HG03135 (cell line): Measurements from ENCODE around the gene CEMIP2.
"Not testable (repeated sequence)": the region's sequence is repeated elsewhere in the genome, so short reads cannot be mapped to it uniquely, and the experiment has no call there.

Experiments
- ATAC-seq: cut with Tn5 transposase; IDR thresholded peaks from one replicate; pipeline ENCODE4 v1.9.1; 2021; ENCODE audit warnings: mild to moderate bottlenecking, moderate library complexity; ENCODE audit not compliant: unreplicated experiment

CEMIP2 gene

DNA sequence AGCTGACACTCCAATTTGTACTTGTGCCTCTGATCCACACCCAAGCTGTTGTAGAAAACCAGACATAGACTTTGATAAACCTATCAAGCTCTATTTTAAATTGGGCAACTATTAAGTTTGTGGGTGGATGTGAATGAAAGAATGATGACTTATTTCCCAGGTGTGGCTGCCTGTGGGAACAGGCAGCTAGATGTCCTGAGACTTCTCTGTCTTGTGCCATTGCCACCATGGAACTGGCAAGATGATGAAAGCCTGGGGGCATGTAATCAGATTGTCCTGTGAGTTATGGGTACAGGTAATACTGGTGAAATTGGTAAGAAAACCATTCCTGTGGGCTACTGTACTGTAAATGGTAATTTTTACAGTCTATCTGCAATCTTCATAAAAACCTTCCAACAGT is 57.5 kb downstream of the CEMIP2 start:
- no peak for ATAC-seq

DNA sequence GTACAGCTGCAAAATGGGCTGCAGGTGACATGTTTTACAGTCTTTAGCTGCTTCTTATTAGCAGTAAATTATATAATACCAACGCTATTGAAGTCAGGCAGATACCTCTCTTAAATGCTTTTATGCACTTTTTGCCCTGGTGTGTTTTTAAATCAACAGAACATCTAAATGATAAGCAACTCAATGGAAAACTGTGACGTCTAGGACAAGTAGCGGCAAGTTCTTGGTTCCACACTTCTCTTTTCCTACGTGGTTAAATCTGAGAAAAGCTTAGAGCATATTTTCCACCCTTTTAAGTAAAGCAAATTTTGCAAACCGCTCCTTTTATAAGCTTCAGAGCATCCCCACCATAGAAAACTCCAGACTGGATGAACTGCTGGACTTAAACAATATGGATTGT is 58.1 kb downstream of the CEMIP2 start:
- no peak for ATAC-seq

DNA sequence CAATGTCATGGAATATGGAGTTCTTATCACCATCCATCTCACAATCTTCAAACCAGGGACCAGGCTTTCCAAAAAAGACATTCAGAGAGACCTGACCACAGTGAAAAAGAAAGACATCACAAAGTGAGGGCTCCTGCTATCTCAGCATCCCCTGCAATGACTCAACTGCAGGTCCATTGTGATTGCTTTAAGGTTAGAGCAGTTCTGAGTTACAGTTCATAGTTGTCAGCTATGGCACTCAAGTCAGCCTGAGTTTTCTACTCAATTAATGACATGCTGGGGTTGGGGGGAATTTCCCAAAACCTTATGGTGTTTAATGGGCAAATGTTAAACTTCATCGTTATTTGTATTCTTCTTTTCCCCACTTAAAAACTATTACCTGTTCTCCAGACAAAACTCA is 58.9 kb downstream of the CEMIP2 start:
- no peak for ATAC-seq

DNA sequence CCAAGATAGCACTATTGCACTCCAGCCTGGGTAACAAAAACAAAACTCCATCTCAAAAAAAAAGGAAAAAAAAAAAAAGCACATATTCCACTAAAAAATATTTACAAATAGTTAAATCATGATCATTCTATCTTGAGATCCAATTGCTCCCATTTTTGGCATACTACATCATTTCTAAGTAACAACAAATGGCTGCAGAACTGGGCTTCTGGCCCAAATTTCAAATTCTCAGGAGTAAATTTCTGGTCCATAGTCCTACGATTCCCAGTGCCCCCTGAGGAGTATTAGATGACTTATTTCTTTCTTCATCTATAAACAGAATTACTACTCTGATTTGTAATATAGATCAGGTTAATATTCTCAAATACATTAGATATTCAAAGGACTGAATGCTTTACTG is 62.1 kb downstream of the CEMIP2 start:
- no peak for ATAC-seq

DNA sequence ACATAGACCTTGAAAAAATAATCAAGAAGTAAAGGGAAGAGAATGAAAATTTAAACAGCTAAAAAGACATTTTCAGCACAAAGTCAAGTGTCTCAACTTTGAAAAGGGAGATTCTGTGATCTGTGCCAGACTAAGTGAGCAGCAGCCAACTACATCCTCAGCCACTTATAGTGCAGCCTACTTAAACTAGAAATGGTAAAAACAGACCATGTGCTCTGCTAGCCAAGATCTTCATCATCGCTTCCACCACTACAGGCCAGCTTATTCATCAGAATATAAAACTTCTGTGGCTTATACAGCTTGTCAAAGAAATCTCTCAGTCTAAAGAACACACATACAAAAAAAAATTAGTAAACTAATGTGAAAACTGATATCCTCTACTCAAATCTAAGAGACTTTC is 63.5 kb downstream of the CEMIP2 start:
- ATAC-seq = no peak

DNA sequence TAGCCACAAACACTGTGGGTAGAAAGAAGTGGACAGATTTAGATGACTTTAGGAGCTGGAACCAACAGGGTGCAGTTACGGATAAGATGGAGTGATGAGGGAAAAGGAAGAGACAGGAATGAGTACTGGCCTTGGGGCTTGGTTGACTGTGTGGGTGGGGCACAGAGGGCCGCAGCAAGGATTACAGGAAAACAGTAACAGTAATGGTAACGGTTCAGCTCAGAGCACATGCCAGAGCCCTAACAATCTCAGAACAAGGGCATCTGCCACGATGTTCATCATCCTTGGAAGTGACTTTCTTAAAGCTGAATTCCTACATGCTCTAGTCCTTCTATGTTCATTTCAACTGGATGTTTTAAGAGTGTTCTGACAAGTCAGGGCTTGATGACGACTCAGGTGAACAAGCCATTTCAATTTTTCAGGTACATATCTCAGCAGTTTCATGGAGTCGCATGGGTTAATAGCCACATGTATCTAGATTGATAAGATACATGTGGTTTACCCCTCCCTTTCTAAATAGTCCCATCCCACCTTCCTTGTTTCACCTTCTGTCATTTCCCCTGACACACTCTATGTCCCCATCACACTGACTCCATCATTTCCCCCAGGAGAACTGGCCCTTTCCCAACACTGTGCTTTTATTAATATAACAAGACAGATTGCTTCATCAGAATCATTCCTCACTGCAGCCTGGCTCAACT is 65.0 kb downstream of the CEMIP2 start:
- ATAC-seq = no peak

DNA sequence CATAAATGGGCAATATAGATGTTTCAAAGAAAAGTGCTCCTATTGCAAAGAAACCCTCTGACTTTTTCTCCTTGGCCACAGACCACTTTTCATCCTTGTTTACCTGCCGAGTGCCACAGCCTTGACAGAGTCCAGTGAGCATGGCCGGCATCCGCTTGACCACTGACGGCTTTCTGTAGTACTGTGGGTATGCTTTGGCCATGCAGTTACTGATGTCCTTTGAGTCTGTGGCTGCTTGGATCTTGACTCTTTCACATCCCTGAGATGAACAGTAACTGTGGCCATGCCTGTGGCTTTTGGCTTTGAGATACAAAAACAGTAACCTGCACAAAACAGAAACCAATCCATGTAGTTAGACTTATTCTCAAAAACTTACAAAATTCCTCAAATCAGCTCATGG is 70.4 kb downstream of the CEMIP2 start:
- no peak for ATAC-seq

DNA sequence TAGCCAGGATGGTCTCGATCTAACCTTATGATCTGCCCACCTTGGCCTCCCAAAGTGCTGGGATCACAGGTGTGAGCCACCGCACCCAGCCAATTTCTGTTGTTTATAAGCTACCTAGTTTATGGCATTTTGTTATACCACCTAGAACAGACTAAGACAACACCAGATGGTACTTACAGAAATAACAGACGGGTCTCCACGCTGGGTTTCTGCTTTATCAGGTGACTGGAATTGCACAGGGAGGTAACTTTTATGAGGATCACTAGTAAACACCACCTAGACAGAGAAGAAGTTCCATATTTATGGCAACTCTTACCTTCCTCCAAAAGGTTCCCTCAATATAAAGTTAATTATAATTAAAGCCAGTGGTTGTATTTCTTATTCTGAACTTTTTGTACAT is 74.0 kb downstream of the CEMIP2 start:
- no peak for ATAC-seq

DNA sequence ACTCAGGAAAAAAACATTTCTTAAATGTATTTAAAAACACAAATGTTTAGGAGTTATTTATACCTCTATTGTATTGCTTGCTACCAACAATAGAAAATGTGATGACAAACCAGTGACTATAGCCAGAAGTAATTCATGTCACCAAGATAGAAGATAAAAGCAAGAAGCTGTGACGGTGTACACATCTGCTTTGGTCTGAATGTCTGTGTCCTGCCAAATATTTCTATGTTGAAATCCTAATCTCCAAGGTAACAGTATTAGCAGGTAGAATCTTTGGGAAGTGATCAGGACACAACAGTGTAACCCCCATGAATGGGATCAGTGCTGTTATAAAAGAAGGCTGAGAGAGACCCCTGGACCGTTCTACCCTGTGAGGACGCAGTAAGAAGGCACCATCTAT is 74.7 kb downstream of the CEMIP2 start:
- no peak for ATAC-seq

DNA sequence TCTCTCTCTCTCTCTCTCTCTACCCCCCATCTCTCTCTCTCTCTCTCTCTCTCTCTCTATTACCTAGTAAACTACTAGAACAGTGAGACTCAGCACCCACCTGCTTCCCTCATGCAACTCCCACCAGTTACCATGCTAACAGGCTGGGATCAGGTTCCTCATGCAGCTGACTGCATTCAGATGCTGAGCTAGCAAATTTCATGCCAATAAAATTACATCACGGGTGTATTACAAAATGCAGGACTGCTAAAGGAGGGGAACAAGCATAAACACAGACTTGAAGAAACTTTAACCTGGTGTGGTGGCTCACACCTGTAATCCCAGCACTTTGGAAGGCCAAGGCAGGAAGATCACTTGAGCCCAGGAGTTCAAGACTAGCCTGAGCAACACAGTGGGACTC is 76.0 kb downstream of the CEMIP2 start:
- ATAC-seq = no peak

DNA sequence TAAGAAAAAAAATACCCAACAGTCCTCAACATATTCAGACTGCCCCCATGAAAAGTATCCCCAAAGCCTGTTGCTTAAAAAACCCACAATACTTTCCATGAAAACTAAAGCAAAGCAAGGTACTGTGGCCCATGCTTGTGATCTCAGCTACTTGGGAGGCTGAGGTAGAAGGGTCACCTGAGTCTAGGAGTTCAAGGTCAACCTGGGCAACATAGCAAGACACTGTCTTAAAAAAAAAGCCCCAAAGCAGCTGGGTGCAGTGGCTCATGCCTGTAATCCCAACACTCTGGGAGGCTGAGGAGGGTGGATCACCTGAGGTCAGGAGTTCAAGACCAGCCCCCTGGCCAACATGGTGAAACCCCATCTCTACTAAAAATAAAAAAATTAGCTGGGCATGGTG is 76.7 kb downstream of the CEMIP2 start:
- not testable (repeated sequence) for ATAC-seq

DNA sequence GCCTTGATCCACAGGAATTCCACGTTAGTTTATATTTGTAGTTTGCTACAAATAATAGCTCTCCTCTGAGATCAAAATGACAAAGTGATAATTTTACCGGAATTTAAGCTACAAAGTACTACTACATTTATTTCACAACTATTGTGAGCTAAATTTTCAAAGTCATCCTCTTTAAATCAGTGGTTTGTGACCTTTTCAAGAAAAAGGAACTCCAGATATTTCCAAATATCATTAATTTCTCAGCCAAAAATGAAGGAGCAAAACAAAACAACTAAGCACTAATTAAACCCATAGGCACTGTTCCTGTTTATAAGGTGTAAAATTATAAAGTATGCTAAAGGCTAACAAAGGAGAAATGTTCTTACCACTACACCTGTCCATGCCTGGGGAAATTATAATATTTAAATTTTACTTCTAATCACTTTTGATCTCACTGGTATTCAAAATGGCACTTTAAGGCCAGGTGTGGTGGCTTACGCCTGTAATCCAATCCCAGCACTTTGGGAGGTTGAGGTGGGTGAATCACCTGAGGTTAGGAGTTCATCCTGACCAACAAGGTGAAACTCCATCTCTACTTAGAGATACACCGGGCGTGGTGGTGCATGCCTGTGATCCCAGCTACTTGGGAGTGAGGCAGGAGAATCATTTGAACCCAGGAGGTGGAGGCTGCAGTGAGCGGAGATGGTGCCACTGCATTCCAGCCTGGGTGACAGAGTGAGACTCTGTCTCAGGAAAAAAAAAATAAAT is 77.5 kb downstream of the CEMIP2 start:
- ATAC-seq = no peak

DNA sequence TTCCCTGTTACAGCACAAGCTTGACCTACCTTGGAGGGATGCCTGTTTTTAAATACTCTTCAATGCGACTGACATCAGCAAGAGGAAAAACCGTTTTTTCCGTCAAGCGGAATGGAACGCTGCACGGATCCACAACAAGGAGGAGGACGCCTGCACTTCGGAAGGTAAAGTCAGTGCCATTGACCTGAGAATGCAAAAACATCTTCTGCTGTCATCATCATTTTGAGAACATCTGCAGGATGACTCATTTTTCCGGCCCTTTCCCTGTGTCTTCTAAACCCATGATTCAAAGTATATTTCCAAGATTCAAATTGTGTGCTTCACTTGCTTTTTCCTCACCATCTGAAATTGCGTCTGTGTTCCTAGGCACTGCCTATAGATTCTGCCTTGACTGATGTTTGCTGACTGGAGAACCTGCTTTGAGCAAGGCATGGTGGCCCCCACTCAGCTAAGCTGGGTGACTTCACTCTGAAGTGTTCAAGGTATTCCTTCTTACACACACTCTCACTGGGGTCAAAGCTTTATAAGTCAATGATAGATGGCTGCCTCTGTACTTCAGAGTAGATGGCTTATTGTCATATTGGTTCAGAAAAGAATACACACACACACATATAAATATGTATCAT is 78.1 kb downstream of the CEMIP2 start:
- no peak for ATAC-seq

DNA sequence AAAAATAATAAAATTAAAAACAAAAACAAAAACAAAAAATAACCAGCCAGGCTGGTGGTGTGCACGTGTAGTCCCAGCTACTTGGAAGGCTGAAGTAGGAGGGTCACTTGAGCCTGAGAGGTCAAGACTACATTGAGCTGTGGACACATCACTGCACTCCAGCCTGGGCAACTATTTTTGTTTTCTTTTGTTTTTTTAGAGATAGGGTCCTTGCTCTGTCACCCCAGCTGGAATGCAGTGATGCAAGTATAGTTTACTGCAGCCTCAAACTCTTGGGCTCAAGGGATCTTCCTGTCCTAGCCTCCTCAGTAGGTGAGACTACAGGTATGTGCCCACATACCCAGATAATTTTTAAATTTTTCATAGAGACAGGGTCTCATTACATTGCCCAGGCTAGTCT is 80.6 kb downstream of the CEMIP2 start:
- no peak for ATAC-seq

DNA sequence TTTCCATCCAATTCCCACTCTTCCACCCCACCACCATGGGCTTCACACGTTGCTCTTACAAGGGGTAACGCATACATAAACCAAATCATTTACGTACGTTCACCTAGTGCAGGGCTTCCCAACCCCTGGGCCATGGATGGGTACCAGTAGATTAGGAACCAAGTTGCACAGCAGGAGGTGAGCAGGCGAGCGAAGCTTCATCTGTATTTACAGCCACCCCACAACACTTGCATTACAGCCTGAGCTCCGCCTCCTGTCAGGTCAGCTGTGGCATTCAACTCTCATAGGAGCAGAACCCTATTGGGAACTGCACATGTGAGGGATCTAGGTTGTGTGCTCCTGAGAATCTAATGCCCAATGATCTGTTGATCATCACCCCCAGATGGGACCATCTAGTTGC is 82.3 kb downstream of the CEMIP2 start:
- ATAC-seq = no peak

DNA sequence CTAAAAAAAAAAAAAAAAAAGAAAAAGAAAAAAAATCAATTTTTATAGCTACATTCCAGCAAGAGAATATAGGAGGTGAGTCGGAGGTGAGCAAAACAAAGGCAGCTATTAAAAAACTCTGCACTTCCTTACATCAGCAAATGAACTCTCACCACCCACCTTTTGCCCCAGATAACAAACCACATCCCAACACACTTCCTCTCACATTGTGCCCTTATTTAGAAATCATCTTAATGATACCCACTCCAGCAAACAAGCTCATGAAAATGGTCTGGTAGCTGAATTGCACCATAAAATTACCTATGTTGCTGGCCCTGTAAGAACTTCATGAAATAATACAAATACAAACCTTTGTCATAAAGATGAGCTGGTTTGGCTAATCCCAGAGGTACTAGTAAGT is 82.9 kb downstream of the CEMIP2 start:
- no peak for ATAC-seq

DNA sequence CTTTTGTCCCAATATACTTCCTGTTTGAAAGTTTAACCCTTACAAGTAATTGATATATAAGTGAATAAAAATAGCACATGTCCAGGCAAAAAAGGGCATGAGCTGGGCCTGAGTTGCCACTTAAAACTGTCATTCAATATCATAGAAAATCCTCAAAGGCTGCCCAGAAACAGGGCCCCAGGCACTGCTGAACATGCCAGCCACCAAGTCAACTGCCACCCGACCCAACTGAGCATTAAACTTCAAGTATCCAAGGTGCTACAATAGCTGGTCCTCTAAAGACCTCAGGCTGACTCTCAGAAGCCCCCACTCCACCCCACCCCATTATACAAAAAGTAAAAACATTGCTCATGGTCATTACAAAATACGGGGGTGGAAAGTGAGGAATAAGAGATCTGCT is 83.7 kb downstream of the CEMIP2 start:
- no peak for ATAC-seq

DNA sequence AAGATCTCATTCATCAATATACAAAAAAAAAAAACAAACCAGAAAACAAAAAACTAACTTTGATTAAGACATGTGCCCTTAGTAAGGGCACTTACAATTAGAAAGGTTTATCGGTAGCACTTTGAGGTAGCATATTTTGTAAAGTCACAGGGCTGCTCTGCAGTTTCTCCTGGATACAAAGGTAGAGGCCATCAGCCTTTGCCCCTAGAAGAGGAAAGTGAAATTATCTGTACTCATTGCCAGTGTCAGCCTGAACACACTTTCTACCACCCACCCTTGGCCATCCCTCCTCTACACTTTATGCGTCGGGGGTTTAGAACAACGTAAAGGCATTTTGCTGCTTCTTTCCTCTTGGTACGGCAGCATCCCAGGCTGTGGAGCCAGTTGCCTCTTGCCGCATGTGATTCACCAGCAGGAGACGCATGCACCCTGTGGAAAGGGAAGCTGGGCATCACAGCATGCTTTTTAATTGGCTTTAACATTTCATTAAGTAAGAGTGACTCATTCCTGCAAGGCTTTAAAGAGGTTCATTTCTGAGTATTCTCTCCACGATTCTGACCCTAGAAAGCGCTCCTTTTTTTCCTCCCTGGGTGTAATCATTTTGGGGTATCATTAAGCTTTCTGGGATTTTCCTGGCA is 84.6 kb downstream of the CEMIP2 start:
- no peak for ATAC-seq

DNA sequence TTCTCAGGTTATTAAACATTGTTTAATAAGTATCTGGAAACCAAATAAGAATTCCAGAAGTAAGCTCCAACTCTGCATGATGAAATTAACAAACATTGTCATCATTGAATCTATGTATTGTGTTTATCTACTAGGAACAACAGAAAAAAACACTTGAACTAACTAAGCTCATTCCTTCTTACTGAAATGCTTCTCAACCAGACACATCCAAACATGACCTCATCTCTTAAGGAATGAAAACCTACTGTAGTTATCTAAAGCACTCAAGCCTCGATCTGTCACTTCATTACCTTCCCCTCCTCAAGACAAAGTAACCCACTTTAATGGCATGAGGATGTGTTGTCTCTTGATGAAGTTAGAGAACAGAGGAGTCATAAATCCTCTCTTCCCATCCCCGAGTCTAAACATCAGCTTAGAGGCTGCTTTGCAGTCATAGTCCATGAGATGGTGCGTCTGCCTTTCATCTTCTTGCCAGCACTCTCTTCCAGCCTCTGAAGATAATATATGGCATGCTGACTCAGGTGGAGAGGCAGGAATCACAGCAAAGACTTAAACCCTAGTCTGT is 86.5 kb downstream of the CEMIP2 start:
- ATAC-seq = no peak

DNA sequence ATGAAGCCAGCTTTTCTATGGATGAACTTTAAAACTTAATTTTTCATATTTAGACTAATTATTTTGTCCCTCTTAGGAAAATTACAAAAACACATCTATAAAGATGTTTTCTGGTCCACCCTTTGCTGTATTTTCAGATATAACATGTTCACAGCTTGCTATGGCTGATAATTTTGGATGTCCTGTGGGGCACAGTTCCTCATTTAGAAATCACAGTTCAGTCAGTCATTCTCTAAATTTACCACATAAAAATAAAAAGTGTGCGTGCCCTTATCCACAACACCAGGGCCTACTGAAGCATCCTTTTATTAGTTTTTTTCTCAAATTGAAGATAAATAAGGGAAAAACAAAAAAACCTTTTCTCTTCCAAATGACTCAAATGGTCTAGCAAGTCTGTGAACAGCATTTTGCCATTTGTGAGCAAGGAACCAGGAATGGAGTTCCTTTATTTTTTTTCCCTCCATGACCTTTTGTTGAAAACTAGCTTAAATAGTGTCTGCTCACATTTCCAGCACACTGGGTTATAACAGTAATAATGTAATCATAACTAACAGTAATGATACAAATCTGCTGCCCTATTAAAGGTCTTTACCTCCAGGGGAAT is 87.1 kb downstream of the CEMIP2 start:
- ATAC-seq = no peak
